Stimulated activated CD4-positive, alpha-beta T cell treated with anti-CD3 and anti-CD28 coated beads, Interleukin-4, amount 100 ng/mL, for 48 hours (primary cell): ENCODE measurements around the gene FOXI3.
"Not testable (repeated sequence)": the region's sequence is repeated elsewhere in the genome, so short reads cannot be mapped to it uniquely, and the experiment has no call there.

Source experiments
- DNase-seq, 2 donors: peaks; one replicate each; pipeline ENCODE4 v3.0.0-alpha.2; 2020; ENCODE audit warnings: low read depth in 2 of 2

Gene FOXI3

GRCh38 chr2:88442061-88442460 is 10.4 kb downstream of the FOXI3 start:
- DNase-seq = no peak

DNA sequence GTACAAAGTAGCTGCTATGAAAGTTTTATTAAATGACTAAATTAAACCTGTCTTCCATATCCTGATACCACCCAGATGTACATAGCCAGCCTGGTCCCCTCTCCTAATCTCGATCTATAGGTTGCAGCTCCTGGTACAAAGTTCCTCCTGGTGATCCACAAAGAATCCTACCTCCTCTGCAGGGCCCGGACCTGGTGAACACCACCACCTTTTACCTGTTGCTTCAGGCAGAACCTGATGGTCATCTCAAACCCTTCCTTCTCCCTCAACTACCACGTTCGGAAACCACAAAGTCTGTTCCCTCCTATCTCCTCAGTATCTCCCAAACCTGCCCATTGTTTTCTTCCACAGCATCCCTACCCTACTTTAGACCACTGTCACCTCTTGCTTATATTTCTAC is 15.5 kb downstream of the FOXI3 start:
- DNase-seq = no peak

GRCh38 chr2:88429929-88430328 is 22.6 kb downstream of the FOXI3 start:
- DNase-seq = no peak

GRCh38 chr2:88423733-88424132 is 28.8 kb downstream of the FOXI3 start:
- no peak for DNase-seq

DNA sequence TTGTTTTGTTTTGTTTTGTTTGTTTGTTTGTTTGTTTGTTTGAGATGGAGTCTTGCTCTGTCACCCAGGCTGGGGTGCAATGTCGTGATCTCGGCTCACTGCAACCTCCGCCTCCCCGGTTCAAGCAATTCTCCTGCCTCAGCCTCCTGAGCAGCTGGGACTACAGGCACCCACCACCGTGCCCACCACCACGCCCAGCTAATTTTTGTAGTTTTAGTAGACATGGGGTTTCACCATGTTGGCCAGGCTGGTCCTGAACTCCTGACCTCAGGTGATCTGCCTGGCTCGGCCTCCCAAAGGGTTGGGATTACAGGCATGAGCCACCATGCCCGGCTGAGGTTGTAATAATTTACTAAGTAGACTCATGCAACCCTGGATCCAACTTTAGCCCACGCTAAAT is 33.4 kb downstream of the FOXI3 start:
- not testable (repeated sequence) for DNase-seq

DNA sequence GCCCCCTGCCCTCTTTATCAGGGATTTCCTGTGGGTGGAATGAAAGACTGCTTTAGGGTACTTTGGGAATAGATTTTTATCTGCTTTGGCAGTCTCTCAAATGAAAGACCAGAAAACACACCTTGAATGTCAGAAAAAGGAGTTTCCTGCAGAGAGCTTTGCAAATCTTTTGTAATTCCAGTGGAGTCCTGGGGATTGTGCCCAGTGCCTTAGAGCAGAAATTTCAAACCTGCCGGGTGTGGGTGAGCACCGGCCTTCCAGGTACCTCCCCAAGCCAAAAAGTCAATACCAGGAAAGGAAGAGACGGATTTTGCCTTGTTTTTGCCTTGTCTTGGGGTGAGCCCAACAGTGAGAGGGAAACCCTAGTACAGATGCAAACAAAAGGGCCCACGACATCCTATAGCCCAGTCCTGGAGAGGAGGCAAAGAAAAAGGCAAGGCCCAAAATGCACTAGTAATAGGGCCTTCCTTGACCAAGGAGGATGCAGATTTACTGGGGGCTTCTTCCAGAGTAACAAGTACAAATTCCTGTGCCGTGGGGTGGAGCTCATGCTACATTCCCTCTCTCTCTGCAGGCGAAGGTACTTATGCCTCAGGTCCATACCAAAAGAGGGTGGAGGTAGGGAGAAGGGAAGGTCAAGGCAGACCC is 36.4 kb downstream of the FOXI3 start:
- no peak for DNase-seq

DNA sequence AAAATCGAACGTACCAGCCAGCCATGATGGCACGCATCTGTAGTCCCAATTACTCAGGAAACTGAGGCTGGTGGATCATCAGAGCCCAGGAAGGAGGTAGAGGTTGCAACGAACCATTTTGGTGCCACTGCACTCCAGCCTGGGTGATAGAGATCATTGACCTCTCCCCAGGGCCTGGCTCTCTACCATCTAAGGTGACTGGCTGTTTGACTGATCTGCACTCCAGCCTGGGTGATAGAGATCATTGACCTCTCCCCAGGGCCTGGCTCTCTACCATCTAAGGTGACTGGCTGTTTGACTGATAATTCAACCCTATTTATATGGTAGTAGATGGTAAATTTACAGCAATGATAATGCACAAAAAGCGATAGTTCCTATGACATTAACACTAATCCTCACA is 43.6 kb downstream of the FOXI3 start:
- not testable (repeated sequence) for DNase-seq

DNA sequence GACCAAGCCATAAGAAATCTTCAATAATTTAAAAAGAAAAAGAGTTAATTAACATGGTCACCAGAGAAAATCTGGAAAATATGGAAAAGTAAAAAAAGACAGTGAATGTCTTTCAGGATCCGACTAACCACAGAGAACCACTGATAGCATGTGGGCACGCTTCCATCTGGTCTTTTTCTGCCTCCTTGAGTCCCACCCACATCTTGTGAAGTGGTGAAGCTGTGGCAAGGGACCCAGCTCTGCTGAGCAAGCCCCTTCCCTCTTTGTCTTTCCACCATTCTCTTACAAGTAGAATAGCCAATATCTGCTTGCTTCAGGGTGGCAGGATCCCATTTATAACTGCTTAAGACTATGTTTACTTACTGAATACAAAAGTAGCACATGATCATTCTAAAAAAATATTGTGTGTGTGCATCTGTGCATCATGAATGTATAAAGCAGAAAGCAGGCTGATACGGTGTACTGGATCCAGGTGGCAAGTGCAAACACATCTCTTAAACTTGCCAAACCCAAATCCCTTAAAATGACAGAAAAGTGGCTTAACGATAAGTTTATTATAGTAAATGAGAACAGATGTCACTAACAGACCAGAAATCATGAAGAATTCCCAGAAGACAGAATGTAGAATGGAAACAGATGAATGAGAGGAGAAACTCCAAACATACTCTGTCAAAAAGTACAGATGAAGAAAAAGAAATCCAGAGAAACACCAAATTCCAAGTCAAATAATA is 52.3 kb downstream of the FOXI3 start:
- DNase-seq = no peak

DNA sequence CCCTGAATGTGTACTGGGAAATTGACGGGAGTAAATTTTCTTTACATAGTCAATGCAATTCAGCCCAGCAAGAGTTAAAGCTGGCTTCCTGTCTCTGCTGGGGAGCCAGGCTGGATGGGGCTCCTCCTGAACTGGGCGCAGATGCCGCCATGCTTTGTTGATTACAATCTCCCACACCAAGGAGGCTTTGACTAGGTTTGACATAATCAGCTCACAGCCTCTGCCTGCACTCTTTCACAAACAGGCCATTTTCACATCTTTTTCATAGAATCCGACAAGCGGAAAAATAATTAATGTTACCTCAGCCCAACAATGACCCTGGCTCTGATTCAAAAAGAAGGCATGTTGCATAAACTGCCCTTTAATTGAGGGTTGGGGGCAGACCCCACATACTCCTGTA is 54.3 kb downstream of the FOXI3 start:
- no peak for DNase-seq
